ENCODE results near the gene ADRA2C.

- TF ChIP-seq CTCF (IDR thresholded peaks at IDR 0.05) (no peak), POLR2A (IDR thresholded peaks at IDR 0.05) (no peak)
These were observed 35.6 kb upstream of the ADRA2C start for GRCh38 chr4:3730422-3731190.

Data from right lobe of liver (tissue), 4 donors.